SU-DHL-6 (cell line): ENCODE results near the gene FBXO38.

Source experiments
- CTCF ChIP-seq: fragments of 200-600 bp; sonication (generic); IDR thresholded peaks from one replicate; pipeline ENCODE4 v1.5.1; 2017; ENCODE audit warnings: antibody characterized with exemption, mild to moderate bottlenecking, low read length, moderate library complexity; ENCODE audit not compliant: insufficient read depth, poor library complexity, severe bottlenecking
- EZH2phosphoT487 ChIP-seq: fragments of 200-600 bp; sonication (generic), shearing (Covaris generic); conservative IDR thresholded peaks from 2 replicates; pipeline ENCODE4 v1.6.1; 2018; ENCODE audit warnings: mild to moderate bottlenecking, antibody characterized with exemption, low read length, moderate library complexity, mixed read lengths

- no peak for TF ChIP-seq CTCF
- TF ChIP-seq EZH2phosphoT487: no peak
Observed at GRCh38 chr5:148484651-148485050, 100.9 kb downstream of the FBXO38 start.
